Stimulated activated CD4-positive, alpha-beta T cell treated with anti-CD3 and anti-CD28 coated beads, Interleukin-12 subunit alpha, Interleukin-12 subunit beta, amount 100 ng/mL, for 24 hours (primary cell): ENCODE results near the gene FAM3A.

Experiments
- DNase-seq, 2 experiments: peaks; one replicate each; pipeline ENCODE4 v3.0.0-alpha.2; 2020; ENCODE audit warnings: low read depth in 2 of 2

FAM3A gene

DNA sequence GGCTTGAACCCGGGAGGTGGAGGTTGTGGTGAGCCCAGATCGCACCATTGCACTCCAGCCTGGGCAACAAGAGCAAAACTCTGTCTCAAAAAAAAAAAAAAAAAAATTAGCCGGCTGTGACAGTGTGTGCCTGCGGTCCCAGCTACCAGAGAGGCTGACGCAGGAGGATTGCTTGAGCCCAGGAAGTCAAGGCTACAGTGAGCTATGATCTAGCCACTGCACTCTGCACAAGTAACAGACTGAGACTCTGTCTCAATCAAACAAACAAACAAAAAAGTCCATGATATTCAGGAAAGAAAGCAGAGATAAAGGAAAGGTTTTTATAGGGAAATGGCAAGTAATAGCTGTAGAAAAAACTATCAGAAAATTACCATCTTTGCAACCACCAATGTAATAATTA, 34.8 kb downstream of the FAM3A start:
- DNase-seq, result no peak

DNA sequence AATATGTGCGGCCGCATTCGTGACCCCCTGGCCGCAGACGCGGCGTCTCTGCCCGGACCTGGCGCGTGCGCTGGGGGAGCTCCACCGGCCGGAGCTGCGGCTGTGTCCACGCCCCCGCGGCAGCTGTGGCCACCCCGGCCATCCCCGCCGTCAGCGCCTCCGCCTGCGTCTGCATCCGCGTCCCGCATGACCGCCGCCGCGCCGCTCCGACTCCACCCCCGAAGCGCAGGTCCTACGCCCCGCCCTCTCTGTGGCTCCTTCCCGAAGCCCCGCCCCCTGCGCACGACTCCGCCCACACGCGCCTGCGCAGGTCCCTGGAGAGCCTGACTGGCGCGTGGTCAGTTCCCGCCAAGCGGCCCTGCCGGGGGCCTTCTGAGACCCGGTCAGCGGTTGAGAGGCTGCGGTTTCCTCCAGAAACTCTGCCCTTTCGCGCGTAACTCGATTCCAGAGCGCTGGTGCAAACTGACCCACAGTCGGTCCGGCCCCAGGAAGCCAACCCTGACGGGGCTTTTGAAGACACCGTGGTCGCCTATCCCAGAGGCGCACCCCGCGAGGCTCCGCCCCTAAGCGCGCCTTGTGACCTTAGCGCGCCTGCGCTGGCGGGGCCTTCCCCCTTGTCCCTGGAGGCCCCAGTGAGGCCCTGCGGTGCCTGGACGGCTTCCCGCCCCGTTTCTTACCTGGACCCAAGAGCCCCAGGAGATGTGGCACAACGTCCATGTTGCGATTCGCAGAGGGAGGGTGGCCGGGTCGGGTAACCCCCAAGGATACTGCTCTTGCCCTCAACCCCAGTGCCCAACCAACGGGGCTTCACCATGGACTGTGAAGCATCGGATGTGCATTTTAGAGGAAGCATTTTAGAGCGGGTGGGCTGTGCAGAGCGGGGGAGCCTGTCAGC, 37.1 kb downstream of the FAM3A start, which contains the start of gene LAGE3:
TSS of gene LAGE3 (minus strand) at position 554 of the 895 bp plus-strand sequence. CDS start at position 188, 366 bp downstream.
- peak; percentile 83 to 91 for DNase-seq

DNA sequence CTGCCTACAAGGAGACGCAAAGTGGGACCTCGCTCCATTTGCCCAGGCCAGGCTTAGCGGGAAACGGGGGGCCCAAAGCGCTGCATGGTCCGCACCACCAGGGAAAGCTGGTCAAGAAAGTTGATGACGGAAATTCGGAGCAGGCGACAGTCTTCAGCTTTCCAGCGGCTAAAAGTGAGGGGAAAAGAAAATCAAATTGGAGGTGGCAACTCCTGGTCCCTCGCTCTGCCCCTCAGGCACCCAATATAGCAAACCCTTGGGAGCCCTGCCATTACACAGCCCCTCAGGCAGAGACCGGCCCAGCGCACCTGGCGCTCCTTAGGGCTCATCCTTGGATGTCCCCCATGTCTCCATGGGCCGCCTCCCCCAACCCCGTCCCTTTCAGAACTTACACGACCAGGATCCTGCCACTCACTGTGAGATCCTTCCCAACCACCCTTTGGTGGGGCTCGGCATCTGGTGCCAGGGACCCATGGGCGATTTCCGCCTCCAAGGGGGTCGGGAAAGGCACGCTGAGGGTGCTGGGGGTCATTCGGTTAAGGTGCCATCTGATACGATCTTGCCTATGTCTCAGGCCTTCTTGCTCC, 38.0 kb downstream of the FAM3A start:
- no peak for DNase-seq

DNA sequence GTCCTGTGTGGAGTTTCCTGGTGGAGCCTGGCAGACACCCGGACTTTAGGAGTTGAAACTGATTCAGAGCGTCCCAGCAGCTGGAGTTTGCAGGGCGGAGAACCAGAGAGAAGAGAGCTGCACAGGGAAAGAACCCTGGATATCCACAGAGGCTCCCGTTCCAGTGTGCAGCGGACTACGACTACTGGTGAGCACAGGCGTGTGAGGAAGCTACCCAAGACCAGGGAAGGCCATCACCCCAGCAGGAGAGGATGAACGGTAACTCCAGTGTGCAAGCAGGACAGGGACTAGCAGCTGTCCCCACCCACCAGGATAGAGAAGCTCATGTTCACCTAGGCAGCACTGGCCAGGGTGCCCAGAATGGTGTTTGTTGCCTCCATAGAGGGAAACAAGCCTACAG, 39.2 kb downstream of the FAM3A start:
- DNase-seq, result no peak

DNA sequence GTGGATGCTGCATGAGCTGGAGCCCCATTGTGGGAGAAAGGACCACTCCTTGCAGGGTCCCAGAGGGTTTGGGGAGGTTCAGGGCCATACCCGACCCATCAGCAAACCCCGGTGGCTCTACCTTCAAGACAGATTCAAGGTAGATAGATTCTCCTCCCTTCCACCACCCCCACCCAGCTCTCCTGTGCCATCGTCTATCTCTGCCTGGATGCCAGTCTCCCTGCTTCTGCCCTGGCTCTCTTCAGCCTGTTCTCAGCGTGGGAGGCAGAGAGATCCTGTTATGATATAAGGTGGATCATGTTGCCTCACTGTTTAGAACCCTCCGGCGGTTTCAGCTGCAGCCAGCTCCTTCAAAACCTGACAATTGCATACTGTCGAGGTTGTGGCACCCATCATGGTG, 42.3 kb downstream of the FAM3A start:
- no peak for DNase-seq

DNA sequence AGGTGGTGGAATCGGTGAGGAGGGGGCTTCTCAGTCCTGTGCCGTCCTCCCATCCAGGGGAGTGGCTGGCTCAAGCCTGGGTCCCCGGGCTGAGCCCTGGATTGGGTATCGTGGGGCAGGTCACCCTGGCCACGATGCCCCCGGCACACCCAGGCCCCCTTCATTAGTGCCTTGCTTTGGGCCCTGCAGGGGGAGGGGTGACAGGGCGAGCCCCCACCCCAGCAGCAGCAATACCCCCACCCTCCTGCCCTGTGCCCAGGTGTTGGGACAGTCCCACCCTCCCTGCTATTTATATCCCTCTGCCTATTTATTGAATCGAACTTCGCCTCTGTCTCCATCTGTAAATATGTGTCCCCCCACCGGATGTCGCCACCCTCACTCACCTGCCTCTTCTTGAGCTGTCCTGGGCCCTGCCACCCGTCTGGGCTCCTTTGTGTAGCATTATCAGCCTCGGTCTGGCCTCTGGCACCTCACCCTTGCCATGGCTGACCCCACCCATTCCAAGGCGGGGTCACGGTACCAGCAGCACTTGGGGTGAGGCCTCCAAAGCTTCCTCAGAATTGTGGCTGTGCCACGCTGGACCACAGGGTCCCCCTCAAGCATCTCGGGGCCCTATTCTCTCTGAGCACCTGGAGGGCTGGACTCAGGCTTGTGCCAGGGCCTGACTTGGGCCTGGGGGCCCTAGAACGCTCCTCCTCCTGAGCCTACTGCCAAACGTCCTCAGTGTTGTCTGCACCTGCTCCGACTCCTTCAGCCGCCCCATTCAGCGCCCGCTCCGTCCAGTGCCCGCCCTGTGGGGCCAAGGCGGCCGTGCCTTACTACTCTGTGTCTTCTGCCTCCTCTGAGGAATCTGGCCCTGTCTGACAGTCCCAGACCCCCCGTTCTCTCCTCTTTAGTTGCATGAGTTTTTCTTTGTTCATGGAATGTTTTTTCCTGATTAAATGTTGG, 43.1 kb downstream of the FAM3A start:
- no peak for DNase-seq

DNA sequence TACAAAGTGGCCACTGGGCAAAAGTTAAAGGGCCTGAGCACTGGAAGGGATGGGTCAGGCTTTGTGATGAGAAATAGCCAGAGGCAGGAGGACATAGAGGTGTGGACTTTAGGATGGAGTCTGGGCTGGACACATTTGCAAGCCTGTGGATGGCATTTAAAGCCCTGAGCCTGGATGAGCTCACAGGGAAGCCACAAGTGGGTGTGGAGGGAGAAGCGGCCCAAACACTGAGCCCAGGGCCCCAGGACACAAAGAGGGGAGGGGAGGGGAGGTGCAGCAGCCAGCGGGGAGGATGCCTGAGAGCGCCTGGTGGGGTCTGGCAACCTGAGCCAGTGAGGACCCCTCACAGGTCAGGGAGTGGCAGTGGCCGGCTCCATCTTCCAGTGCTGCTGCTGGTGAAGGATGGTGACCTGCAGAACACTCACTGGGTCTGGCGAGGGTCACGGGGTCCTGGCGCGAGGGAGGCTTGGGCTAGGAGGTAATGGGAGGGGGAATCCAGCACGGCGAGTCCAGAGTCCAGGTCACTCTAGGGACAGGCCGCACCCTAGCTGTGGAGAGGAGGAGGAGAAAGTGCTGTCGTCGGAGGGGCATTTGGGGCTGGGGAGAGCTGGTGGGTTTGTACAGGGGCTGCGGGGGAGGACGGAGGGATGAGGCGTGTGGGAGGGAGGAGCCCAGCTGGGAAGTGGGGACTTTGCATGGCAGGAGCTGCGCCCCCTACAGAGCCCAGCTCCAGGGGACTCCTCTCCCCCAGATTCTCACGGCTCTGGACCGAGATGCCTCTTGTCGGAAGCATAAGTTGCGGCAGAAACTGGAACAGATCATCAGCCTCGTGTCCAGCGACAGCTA, 44.0 kb downstream of the FAM3A start:
- no peak for DNase-seq

DNA sequence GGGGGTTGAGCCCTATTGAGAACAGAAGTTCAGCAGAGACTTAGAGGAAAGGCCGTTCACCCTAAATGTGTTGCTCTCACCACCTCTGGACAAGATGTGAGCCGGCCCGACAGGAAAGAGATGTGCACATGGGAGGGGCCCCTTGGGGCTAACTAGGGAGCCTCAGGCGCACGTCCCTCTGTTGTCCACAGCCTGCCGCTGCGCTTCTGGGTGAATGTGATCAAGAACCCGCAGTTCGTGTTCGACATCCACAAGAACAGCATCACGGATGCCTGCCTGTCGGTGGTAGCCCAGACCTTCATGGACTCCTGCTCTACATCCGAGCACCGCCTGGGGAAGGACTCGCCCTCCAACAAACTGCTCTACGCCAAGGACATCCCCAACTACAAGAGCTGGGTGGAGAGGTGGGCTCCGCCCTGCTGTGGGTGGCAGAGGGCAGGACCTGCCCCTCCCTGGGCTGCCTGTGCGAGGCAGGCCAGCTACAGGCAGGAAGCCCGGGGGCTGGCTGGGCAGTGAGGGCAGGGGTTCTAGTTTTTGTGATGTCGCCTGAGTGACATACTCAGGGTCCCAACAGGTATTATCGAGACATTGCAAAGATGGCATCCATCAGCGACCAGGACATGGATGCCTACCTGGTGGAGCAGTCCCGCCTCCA, 45.0 kb downstream of the FAM3A start:
- DNase-seq, result no peak

DNA sequence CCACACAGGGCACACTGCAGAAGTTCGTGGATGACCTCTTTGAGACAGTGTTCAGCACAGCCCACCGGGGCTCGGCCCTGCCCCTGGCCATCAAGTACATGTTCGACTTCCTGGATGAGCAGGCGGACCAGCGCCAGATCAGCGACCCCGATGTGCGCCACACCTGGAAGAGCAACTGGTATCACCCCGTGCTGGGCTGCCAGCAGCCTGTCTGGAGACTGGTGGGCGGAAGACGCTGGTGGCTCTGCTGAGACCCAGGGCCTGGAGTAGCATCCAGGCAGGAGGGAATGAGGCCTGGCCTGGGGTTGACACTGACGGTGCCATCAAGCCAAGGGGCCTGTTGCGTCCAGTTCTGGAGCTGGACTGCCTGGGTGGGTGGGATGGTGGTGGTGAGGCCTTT, 45.6 kb downstream of the FAM3A start:
- no peak for DNase-seq

DNA sequence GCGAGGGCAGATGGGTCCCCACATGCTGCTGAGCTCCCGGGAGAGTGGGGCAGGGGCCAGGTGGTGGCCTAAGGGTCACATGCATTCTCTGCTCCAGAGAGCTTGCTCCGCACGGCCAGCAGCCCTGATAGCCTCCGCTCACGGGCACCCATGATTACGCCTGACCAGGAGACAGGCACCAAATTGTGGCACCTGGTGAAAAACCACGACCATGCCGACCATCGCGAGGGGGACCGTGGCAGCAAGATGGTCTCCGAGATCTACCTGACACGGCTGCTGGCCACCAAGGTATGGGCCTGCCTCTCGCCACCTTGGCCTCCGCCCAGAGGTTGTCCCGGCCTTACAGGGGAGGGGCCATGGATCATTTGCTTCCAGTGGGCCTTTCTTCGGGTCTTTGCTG, 46.2 kb downstream of the FAM3A start:
- no peak for DNase-seq

DNA sequence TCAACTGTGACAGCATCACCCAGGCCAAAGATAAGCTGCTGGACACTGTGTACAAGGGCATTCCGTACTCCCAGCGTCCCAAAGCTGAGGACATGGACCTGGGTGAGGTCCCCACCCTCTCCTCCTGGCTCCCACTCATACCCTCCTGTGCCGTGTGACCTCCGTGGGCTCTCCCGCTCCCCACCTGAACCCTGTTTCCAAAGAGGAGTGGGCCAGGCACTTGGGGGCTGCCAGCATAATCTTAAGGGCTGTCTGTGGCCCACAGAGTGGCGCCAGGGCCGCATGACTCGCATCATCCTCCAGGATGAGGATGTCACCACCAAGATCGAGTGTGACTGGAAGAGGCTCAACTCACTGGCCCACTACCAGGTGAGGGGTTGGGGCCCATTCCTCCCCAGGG, 46.9 kb downstream of the FAM3A start:
- DNase-seq, result no peak

DNA sequence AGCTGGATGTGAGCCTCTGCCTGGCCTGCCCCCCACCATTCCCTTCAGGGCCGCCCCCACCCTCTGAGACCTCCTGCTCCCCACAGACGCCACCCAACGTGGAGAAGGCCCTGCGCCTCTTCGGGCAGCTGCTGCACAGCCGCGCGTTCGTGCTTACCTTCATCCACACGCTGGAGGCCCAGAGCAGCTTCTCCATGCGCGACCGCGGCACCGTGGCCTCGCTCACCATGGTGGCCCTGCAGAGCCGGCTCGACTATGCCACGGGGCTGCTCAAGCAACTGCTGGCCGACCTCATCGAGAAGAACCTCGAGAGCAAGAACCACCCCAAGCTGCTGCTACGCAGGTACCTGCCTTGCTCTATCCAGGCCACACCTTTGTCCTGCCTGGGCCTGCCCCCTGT, 47.8 kb downstream of the FAM3A start:
- no peak for DNase-seq

DNA sequence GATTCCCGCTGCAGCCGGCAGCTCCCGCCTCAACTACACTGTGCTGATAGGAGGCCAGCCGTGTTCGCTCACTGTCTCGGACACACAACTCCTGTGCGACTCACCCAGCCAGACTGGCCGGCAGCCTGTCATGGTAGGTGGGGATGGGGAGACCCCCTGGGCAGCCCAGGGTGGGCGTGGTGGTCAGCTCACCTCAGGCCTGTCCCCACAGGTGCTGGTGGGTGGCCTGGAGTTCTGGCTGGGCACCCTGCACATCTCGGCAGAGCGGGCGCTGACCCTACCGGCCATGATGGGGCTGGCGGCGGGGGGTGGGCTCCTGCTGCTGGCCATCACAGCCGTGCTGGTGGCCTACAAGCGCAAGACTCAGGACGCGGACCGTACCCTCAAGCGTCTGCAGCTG, 48.5 kb downstream of the FAM3A start:
- DNase-seq, result no peak

DNA sequence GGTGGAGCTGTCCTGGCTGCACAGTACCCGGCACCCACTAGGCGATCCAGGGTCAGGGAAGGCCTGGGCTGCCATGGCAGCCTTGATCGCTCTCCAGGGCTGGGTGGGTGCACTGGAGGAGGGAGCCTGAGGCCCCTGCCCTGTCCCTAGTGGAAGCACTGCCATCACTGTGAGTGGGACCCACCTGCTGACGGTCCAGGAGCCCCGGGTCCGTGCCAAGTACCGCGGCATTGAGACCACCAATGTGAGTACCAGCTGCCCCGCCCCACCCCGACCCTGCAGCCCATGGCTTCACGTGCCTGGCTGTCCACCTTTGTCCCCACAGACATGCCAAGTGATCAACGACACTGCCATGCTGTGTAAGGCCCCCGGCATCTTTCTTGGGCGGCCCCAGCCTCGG, 49.1 kb downstream of the FAM3A start:
- DNase-seq, result no peak

DNA sequence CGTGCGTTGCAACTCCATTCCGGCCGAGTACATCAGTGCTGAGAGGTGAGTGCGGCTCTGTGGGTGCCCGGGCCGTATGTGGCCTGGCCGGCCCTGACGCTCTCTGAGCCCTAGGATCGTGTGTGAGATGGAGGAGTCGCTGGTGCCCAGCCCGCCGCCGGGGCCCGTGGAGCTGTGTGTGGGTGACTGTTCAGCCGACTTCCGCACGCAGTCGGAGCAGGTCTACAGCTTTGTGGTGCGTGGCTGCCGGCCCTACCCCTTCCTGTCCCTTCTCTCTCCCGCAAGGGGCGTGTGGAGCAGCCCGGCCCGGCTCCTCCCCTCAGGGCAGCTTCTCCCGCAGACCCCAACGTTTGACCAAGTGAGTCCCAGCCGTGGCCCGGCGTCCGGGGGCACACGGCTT, 50.0 kb downstream of the FAM3A start:
- no peak for DNase-seq

DNA sequence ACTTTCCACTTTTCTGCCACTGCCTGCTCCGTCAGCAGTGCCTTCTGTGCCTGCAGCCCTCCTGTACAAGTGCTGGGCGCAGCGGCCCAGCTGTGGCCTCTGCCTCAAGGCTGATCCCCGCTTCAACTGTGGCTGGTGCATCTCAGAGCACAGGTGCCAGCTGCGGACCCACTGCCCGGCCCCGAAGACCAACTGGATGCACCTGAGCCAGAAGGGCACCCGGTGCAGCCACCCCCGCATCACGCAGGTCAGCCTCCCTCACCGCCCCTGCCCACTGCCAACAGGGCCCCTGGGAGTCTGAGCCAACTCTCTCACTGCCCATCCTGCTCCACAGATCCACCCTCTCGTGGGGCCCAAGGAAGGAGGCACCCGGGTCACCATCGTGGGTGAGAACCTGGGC, 50.4 kb downstream of the FAM3A start:
- DNase-seq, result no peak

DNA sequence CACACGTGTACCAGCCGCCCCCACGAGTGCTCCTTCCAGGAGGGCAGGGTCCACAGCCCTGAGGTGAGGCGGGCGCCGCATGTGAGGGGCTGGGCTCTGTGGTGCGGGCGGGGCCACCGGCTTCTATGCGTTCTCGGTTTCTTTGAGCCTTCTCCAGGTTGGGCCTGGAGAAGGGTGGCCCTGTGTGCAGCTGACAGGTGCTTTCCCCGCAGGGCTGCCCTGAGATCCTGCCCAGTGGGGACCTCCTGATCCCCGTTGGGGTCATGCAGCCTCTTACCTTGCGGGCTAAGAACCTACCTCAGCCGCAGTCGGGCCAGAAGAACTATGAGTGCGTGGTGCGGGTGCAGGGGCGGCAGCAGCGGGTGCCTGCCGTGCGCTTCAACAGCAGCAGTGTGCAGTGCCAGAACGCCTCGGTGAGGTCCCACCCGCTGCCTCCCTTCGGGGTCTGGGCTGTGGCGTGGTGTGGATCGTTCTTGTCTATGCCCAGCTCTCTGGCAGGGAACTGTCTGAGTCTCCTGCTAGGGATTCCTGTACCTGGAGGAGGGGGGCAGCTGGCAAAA, 51.1 kb downstream of the FAM3A start:
- DNase-seq, result no peak

DNA sequence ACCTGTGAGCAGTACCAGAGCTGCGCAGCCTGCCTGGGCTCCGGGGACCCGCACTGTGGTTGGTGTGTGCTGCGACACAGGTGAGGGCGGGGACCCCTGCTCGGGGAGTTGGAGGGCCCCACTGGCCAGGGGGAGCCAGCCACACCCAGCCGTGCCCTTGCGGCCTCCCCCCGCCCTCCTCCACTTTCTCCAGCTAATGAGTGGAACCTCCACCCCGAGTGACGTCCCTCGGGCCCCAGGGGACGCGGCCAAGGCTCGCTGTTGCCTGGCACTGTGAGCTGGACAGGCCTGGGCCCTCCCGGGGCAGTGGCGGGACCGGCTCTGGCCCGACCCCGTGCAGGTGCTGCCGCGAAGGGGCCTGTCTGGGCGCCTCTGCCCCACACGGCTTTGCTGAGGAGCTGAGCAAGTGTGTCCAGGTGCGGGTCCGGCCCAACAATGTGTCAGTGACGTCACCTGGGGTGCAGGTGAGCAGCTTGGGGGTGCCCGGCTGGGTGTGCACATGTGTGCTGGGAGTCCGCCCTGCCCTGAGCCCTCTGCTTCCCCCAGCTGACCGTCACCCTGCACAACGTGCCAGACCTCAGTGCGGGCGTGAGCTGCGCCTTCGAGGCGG, 52.3 kb downstream of the FAM3A start:
- no peak for DNase-seq

DNA sequence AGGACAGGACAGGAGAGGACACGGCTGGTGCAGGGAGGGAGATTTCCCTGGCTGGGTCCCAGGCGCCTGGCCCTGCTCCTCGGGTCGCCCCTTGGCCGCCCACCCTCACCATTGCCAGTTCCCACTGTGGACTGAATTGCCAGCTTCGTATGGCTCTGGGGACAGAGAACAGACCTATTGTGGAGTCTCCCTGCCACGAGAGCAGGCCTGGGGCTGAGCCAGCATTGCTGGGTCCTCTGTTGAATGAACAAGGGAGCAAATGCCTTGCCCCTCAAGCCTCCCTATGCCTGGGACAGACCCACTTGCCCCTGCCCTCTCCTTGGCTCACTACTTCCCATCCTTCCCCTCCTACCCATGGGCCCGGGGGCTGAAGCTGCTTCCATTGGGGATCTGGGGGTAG, 53.6 kb downstream of the FAM3A start:
- no peak for DNase-seq

DNA sequence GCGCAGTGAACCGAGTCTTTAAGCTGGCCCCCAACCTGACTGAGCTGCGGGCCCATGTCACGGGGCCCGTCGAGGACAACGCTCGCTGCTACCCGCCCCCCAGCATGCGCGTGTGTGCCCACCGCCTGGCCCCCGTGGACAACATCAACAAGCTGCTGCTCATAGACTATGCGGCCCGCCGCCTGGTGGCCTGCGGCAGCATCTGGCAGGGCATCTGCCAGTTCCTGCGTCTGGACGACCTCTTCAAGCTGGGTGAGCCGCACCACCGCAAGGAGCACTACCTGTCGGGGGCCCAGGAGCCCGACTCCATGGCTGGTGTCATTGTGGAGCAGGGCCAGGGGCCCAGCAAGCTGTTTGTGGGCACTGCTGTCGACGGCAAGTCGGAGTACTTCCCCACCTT, 55.7 kb downstream of the FAM3A start:
- DNase-seq, result no peak
